Vein endothelial cell (primary cell): ENCODE measurements around the gene ANKRD26. TPM values are rescaled to one million over a fixed set of nuclear protein-coding genes. Genes with fewer than 3 reads are reported as not detected.

Experiments used
- small RNA-seq: library from RNA; depleted of rRNA; stranded (forward); fragments of <200 nt; gene quantifications from one replicate; pipeline ENCODE3, GENCODE V24; 2012
- total RNA-seq: library from RNA; depleted of rRNA; stranded (reverse); fragments of >200 nt; gene quantifications from 2 replicates; pipeline ENCODE4 v1.2.3, GENCODE V29; 2012

Gene ANKRD26
- total RNA-seq = 8.2 and 9.6 TPM in 2 replicates

GRCh38 chr10:27099916-27100812 lies at the start of gene ANKRD26:
Gene ANKRD26, minus strand, starts transcription at chr10:27100494. Its CDS starts 168 bp downstream, at chr10:27100326.

Small RNAs within 50 kb of the gene (small RNA-seq; reads per million reads assigned to genes)
- gene RNU6-490P = 0.37 reads per million, percentile 18 among the genes with 10 or more reads in this experiment

Other genes with a start within 250 kb of the ANKRD26 start
- gene ABI1, start 239.5 kb downstream of the ANKRD26 start, total RNA-seq = 69.9 and 91.6 TPM in 2 replicates
- 101 and 118 TPM in 2 replicates for gene YME1L1, start 53.9 kb upstream of the ANKRD26 start, total RNA-seq
- 8.2 and 20.5 TPM in 2 replicates for gene MASTL, start 54.9 kb upstream of the ANKRD26 start, total RNA-seq
- 18.6 and 24.2 TPM in 2 replicates for gene ACBD5, start 140.3 kb upstream of the ANKRD26 start, total RNA-seq